ENCODE measurements around the gene SLC25A24. TPM values are rescaled to one million over a fixed set of nuclear protein-coding genes. Genes with fewer than 3 reads are reported as not detected.

The SLC25A24 gene
- total and polyA plus RNA-seq, 9 of the 15 experiments (the other 6 are each of a cell fraction or from before 2014, with no cell fraction given), result 6.9 to 34.9 (median 25.4) TPM

DNA sequence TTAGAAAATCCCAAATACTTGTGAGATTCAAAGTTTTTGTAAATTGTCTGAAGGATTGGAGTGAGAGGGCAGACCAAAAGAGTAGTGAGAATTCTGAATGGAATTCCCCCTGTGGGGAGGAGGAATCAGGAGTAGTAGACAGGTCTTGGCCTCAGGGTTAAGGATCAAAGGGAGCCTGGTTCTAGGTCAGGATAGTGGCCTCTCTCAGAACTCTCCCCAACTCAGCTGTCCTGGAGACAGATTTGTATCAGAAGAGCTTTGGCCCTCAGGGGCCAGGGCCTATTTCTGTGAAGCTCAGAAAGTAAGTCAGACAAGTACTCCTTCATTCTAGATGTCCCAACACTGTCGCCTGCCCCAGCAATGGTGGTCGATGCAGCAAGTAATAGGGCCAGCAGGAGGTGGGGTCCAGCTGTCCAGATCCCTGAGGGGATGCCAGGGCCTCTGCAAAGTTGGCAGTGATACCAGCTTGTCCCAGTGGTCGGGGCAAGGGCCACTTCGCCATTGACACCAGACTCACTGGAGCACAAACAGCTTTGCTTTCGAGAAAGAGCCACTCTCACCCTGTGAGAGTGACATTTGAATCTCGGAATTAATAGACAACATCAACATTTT, 115.2 kb downstream of the SLC25A24 start:
- peaks cover 0 to 27% of the 10 kb centered on the region in 2 experiments; a peak in 4 of 5 replicates for H3K4me1 ChIP-seq (replicated peaks in 1 of 2; ENCODE audit: control insufficient read depth in 2 of 2, insufficient read depth in 2 of 2, low read length in 2 of 2)
- FAIRE-seq (no peak), DNase-seq (ENCODE audit: extremely low read depth in 1 of 4, low spot score in 3 of 4) (no peak), ATAC-seq (peak; percentile 10; the same call in 2 of the 3 replicates)
- H3K27me3 ChIP-seq (ENCODE audit: control insufficient read depth in 2 of 2, insufficient read depth in 2 of 2, low read length in 2 of 2), result no peaks in the 10 kb centered on the region
- no peaks in the 10 kb centered on the region for H4K20me1 ChIP-seq (replicated peaks; ENCODE audit: control insufficient read depth, insufficient read depth, low read length)
- ChIA-PET CTCF (ENCODE audit: low intra/inter-chr PET ratio) (no interaction called here), POLR2A (no interaction called here)
- H3K27ac ChIP-seq (ENCODE audit: extremely low read depth, low read depth, low read length), result no peak overlapping the region
- no peaks in the 10 kb centered on the region for H3K9me3 ChIP-seq (replicated peaks; ENCODE audit: control insufficient read depth, insufficient read depth, low read depth, low read length)
- H3K79me2 ChIP-seq (ENCODE audit: control insufficient read depth, insufficient read depth, low read length), result no peaks in the 10 kb centered on the region
- no peak overlapping the region for H3K4me2 ChIP-seq (ENCODE audit: insufficient read depth, low read length)
- in situ Hi-C loops (cut with MboI), result no loop called here
- 0 out of 2 replicates have a peak overlapping the region, but pooled peaks have one; percentile 9 for H2AFZ ChIP-seq (ENCODE audit: low read depth, low read length)
- H3K36me3 ChIP-seq (ENCODE audit: control insufficient read depth, insufficient read depth, low read length), result no peaks in the 10 kb centered on the region
- WGBS (ENCODE audit: insufficient coverage, low coverage, missing lambda C conversion rate), result 17% methylated on average over 6 of the region's 6 CpGs
- intact Hi-C loops (cut with micrococcal nuclease), result no loop called here
- no peaks in the 10 kb centered on the region for H3K9me1 ChIP-seq (ENCODE audit: control insufficient read depth, insufficient read depth, low read length)
- no peak overlapping the region for H3K4me3 ChIP-seq
- H3K9ac ChIP-seq (ENCODE audit: insufficient read depth in 1 of 2, low read depth in 2 of 2, low read length in 2 of 2), result peak overlapping the region in 1 of 2 experiments; percentile 51; a peak in 1 of 4 replicates
- BruUV-seq (replicated peaks), result no TSS peak
- TF ChIP-seq ZNF57 (CRISPR knock-in tag; IDR thresholded peaks at IDR 0.05) (no peak), GABPB2 (CRISPR knock-in tag; conservative IDR thresholded peaks at IDR 0.05) (no peak), CHD2 (IDR thresholded peaks at IDR 0.05; ENCODE audit: low read depth, low read length) (no peak), CREB1 (IDR thresholded peaks at IDR 0.05) (no peak), CREB1 (CRISPR knock-in tag; IDR thresholded peaks at IDR 0.05) (no peak), KLF6 (CRISPR knock-in tag; IDR thresholded peaks at IDR 0.05; ENCODE audit: borderline replicate concordance) (no peak), ZNF699 (CRISPR knock-in tag; IDR thresholded peaks at IDR 0.05; ENCODE audit: insufficient replicate concordance) (no peak), ZNF75A (CRISPR knock-in tag; IDR thresholded peaks at IDR 0.05) (no peak), ZEB2 (IDR thresholded peaks at IDR 0.05) (no peak), HMG20A (CRISPR knock-in tag; conservative IDR thresholded peaks at IDR 0.05) (no peak), ZNF586 (CRISPR knock-in tag; conservative IDR thresholded peaks at IDR 0.05) (no peak), ZNF224 (CRISPR knock-in tag; IDR thresholded peaks at IDR 0.05) (no peak), CTBP1 (IDR thresholded peaks at IDR 0.05; ENCODE audit: borderline replicate concordance) (no peak), MXI1 (IDR thresholded peaks at IDR 0.05; ENCODE audit: low read depth, low read length) (no peak), RFX7 (CRISPR knock-in tag; IDR thresholded peaks at IDR 0.05) (no peak)
- TF ChIP-seq, protein P1, sequence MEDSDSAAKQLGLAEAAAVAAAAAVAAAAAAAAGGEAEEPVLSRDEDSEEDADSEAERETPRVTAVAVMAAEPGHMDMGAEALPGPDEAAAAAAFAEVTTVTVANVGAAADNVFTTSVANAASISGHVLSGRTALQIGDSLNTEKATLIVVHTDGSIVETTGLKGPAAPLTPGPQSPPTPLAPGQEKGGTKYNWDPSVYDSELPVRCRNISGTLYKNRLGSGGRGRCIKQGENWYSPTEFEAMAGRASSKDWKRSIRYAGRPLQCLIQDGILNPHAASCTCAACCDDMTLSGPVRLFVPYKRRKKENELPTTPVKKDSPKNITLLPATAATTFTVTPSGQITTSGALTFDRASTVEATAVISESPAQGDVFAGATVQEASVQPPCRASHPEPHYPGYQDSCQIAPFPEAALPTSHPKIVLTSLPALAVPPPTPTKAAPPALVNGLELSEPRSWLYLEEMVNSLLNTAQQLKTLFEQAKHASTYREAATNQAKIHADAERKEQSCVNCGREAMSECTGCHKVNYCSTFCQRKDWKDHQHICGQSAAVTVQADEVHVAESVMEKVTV (CRISPR knock-in tag; IDR thresholded peaks at IDR 0.05), result no peak
- TF ChIP-seq, protein P2, sequence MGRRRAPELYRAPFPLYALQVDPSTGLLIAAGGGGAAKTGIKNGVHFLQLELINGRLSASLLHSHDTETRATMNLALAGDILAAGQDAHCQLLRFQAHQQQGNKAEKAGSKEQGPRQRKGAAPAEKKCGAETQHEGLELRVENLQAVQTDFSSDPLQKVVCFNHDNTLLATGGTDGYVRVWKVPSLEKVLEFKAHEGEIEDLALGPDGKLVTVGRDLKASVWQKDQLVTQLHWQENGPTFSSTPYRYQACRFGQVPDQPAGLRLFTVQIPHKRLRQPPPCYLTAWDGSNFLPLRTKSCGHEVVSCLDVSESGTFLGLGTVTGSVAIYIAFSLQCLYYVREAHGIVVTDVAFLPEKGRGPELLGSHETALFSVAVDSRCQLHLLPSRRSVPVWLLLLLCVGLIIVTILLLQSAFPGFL (CRISPR knock-in tag; IDR thresholded peaks at IDR 0.05), result no peak
- TF ChIP-seq, protein P3, sequence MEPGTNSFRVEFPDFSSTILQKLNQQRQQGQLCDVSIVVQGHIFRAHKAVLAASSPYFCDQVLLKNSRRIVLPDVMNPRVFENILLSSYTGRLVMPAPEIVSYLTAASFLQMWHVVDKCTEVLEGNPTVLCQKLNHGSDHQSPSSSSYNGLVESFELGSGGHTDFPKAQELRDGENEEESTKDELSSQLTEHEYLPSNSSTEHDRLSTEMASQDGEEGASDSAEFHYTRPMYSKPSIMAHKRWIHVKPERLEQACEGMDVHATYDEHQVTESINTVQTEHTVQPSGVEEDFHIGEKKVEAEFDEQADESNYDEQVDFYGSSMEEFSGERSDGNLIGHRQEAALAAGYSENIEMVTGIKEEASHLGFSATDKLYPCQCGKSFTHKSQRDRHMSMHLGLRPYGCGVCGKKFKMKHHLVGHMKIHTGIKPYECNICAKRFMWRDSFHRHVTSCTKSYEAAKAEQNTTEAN (CRISPR knock-in tag; IDR thresholded peaks at IDR 0.05), result no peak
- TF ChIP-seq, protein P4, sequence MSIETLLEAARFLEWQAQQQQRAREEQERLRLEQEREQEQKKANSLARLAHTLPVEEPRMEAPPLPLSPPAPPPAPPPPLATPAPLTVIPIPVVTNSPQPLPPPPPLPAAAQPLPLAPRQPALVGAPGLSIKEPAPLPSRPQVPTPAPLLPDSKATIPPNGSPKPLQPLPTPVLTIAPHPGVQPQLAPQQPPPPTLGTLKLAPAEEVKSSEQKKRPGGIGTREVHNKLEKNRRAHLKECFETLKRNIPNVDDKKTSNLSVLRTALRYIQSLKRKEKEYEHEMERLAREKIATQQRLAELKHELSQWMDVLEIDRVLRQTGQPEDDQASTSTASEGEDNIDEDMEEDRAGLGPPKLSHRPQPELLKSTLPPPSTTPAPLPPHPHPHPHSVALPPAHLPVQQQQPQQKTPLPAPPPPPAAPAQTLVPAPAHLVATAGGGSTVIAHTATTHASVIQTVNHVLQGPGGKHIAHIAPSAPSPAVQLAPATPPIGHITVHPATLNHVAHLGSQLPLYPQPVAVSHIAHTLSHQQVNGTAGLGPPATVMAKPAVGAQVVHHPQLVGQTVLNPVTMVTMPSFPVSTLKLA (conservative IDR thresholded peaks at IDR 0.05), result no peak

Measured in K562 (cell line).